Activated CD4-positive, alpha-beta memory T cell treated with anti-CD3 and anti-CD28 coated beads for 36 hours (primary cell): ENCODE results near the gene SPAG16. TPM values are rescaled to one million over a fixed set of nuclear protein-coding genes. Genes with fewer than 3 reads are reported as not detected.

Experiments
- CTCF ChIA-PET: fragments of 350-600 bp; sonication (Branson Sonifier 250); formaldehyde crosslinking; loops from one replicate; lab custom pipeline; 2021; ENCODE audit warnings: antibody characterized with exemption, inconsistent platforms; lab: Charles Lee
- POLR2A ChIA-PET: fragments of 350-600 bp; sonication (Branson Sonifier 250); formaldehyde crosslinking; loops from one replicate; lab custom pipeline; 2021; ENCODE audit warnings: antibody characterized with exemption; lab: Charles Lee
- DNase-seq: peaks from one replicate; pipeline ENCODE4 v3.0.0-alpha.2; 2020
- H3K27ac Mint-ChIP-seq: one replicate; pipeline ENCODE4 v1.8.0; 2021; ENCODE audit warnings: mixed read lengths
- H3K27me3 Mint-ChIP-seq: one replicate; pipeline ENCODE4 v1.8.0; 2021; ENCODE audit warnings: mixed read lengths
- H3K36me3 Mint-ChIP-seq: one replicate; pipeline ENCODE4 v1.8.0; 2021; ENCODE audit warnings: mixed read lengths
- H3K4me1 Mint-ChIP-seq: one replicate; pipeline ENCODE4 v1.8.0; 2021; ENCODE audit warnings: low read depth, mixed read lengths
- H3K4me3 Mint-ChIP-seq: one replicate; pipeline ENCODE4 v1.8.0; 2021; ENCODE audit warnings: mild to moderate bottlenecking, mixed read lengths
- H3K9me3 Mint-ChIP-seq: one replicate; pipeline ENCODE4 v1.8.0; 2021; ENCODE audit warnings: mixed read lengths
- intact Hi-C: fragments of 100-400 bp; cut with micrococcal nuclease; formaldehyde crosslinking; loops from one replicate; pipeline ENCODE4 v1.15.1; 2023
- total RNA-seq, 2 experiments: library from RNA; stranded (reverse); gene quantifications; one replicate each; pipeline ENCODE4 v1.2.3, GENCODE V29; 2021

Gene SPAG16
- total RNA-seq, 2 experiments from 2014 or later, result 9.1 to 10.4 TPM

- Mint-ChIP-seq H3K27ac (no peak overlapping the region), H3K27me3 (no peaks in the 10 kb centered on the region), H3K9me3 (peaks cover 27% of the 10 kb centered on the region), H3K4me1 (no peaks in the 10 kb centered on the region), H3K4me3 (no peak overlapping the region), H3K36me3 (no peaks in the 10 kb centered on the region)
- intact Hi-C loops, result no loop called here
- no peak for DNase-seq
- ChIA-PET CTCF (no interaction called here), POLR2A (no interaction called here)
Measured at GRCh38 chr2:213524164-213524563, 239.9 kb downstream of the SPAG16 start.

GRCh38 chr2:213537579-213537978, 253.3 kb downstream of the SPAG16 start:
- DNase-seq, result no peak
- Mint-ChIP-seq H3K4me3 (no peak overlapping the region), H3K27ac (no peak overlapping the region), H3K27me3 (no peaks in the 10 kb centered on the region), H3K4me1 (no peaks in the 10 kb centered on the region), H3K9me3 (no peaks in the 10 kb centered on the region), H3K36me3 (no peaks in the 10 kb centered on the region)
- ChIA-PET POLR2A (no interaction called here), CTCF (no interaction called here)
- intact Hi-C loops, result no loop called here

GRCh38 chr2:213544940-213545339, 260.7 kb downstream of the SPAG16 start:
- no peak overlapping the region for H3K27ac Mint-ChIP-seq
- DNase-seq, result no peak
- H3K4me1 Mint-ChIP-seq, result no peaks in the 10 kb centered on the region
- no peaks in the 10 kb centered on the region for H3K27me3 Mint-ChIP-seq
- POLR2A ChIA-PET, result no interaction called here
- H3K4me3 Mint-ChIP-seq, result no peak overlapping the region
- peaks cover 3% of the 10 kb centered on the region for H3K9me3 Mint-ChIP-seq
- no peaks in the 10 kb centered on the region for H3K36me3 Mint-ChIP-seq
- CTCF ChIA-PET, result no interaction called here
- intact Hi-C loops, result no loop called here

GRCh38 chr2:213545481-213545880, 261.2 kb downstream of the SPAG16 start:
- H3K4me3 Mint-ChIP-seq, result no peak overlapping the region
- H3K36me3 Mint-ChIP-seq, result no peaks in the 10 kb centered on the region
- H3K9me3 Mint-ChIP-seq, result peaks cover 3% of the 10 kb centered on the region
- CTCF ChIA-PET, result no interaction called here
- no peaks in the 10 kb centered on the region for H3K27me3 Mint-ChIP-seq
- H3K27ac Mint-ChIP-seq, result no peak overlapping the region
- POLR2A ChIA-PET, result no interaction called here
- intact Hi-C loops, result no loop called here
- no peak for DNase-seq
- H3K4me1 Mint-ChIP-seq, result no peaks in the 10 kb centered on the region

GRCh38 chr2:213545964-213546475, 261.8 kb downstream of the SPAG16 start:
- ChIA-PET CTCF (no interaction called here), POLR2A (no interaction called here)
- no peak for DNase-seq
- Mint-ChIP-seq H3K4me1 (no peaks in the 10 kb centered on the region), H3K9me3 (peaks cover 3% of the 10 kb centered on the region), H3K27ac (no peak overlapping the region), H3K4me3 (no peak overlapping the region), H3K27me3 (no peaks in the 10 kb centered on the region), H3K36me3 (no peaks in the 10 kb centered on the region)
- intact Hi-C loops, result no loop called here

GRCh38 chr2:213551526-213551925, 267.3 kb downstream of the SPAG16 start:
- Mint-ChIP-seq H3K27me3 (no peaks in the 10 kb centered on the region), H3K4me1 (no peaks in the 10 kb centered on the region), H3K27ac (no peak overlapping the region), H3K4me3 (no peak overlapping the region), H3K9me3 (peaks cover 12% of the 10 kb centered on the region), H3K36me3 (no peaks in the 10 kb centered on the region)
- CTCF ChIA-PET, result no interaction called here
- DNase-seq, result no peak
- POLR2A ChIA-PET, result no interaction called here
- intact Hi-C loops, result no loop called here

GRCh38 chr2:213559053-213559452, 274.8 kb downstream of the SPAG16 start:
- intact Hi-C loops, result no loop called here
- POLR2A ChIA-PET, result no interaction called here
- no peak overlapping the region for H3K27ac Mint-ChIP-seq
- no peaks in the 10 kb centered on the region for H3K4me1 Mint-ChIP-seq
- no peaks in the 10 kb centered on the region for H3K27me3 Mint-ChIP-seq
- H3K4me3 Mint-ChIP-seq, result no peak overlapping the region
- CTCF ChIA-PET, result no interaction called here
- H3K9me3 Mint-ChIP-seq, result peaks cover 17% of the 10 kb centered on the region
- DNase-seq, result no peak
- no peaks in the 10 kb centered on the region for H3K36me3 Mint-ChIP-seq

- no peak for DNase-seq
- CTCF ChIA-PET, result no interaction called here
- Mint-ChIP-seq H3K4me3 (no peak overlapping the region), H3K27me3 (no peaks in the 10 kb centered on the region), H3K4me1 (no peaks in the 10 kb centered on the region), H3K27ac (no peak overlapping the region), H3K36me3 (no peaks in the 10 kb centered on the region), H3K9me3 (peaks cover 3% of the 10 kb centered on the region)
- POLR2A ChIA-PET, result no interaction called here
- intact Hi-C loops, result no loop called here
Measured at GRCh38 chr2:213561759-213562158, 277.5 kb downstream of the SPAG16 start.

- Mint-ChIP-seq H3K4me1 (no peaks in the 10 kb centered on the region), H3K36me3 (no peaks in the 10 kb centered on the region), H3K27me3 (no peaks in the 10 kb centered on the region), H3K4me3 (no peak overlapping the region), H3K27ac (no peak overlapping the region), H3K9me3 (peaks cover 3% of the 10 kb centered on the region)
- intact Hi-C loops, result no loop called here
- ChIA-PET CTCF (no interaction called here), POLR2A (no interaction called here)
- no peak for DNase-seq
Measured at GRCh38 chr2:213562539-213563180, 278.4 kb downstream of the SPAG16 start.

GRCh38 chr2:213566846-213567245, 282.6 kb downstream of the SPAG16 start:
- DNase-seq, result no peak
- no peaks in the 10 kb centered on the region for H3K36me3 Mint-ChIP-seq
- POLR2A ChIA-PET, result no interaction called here
- intact Hi-C loops, result no loop called here
- no peak overlapping the region for H3K4me3 Mint-ChIP-seq
- H3K9me3 Mint-ChIP-seq, result peaks cover 3% of the 10 kb centered on the region
- CTCF ChIA-PET, result no interaction called here
- no peaks in the 10 kb centered on the region for H3K27me3 Mint-ChIP-seq
- H3K4me1 Mint-ChIP-seq, result no peaks in the 10 kb centered on the region
- H3K27ac Mint-ChIP-seq, result no peak overlapping the region

- no peaks in the 10 kb centered on the region for H3K27me3 Mint-ChIP-seq
- CTCF ChIA-PET, result no interaction called here
- no peak for DNase-seq
- no peaks in the 10 kb centered on the region for H3K4me1 Mint-ChIP-seq
- H3K9me3 Mint-ChIP-seq, result no peaks in the 10 kb centered on the region
- H3K36me3 Mint-ChIP-seq, result no peaks in the 10 kb centered on the region
- intact Hi-C loops, result no loop called here
- no peak overlapping the region for H3K27ac Mint-ChIP-seq
- no peak overlapping the region for H3K4me3 Mint-ChIP-seq
- POLR2A ChIA-PET, result no interaction called here
Measured at GRCh38 chr2:213609570-213610170, 325.4 kb downstream of the SPAG16 start.

- Mint-ChIP-seq H3K36me3 (no peaks in the 10 kb centered on the region), H3K27me3 (no peaks in the 10 kb centered on the region), H3K9me3 (peaks cover 18% of the 10 kb centered on the region), H3K27ac (no peak overlapping the region), H3K4me1 (no peaks in the 10 kb centered on the region), H3K4me3 (no peak overlapping the region)
- CTCF ChIA-PET, result no interaction called here
- intact Hi-C loops, result no loop called here
- no peak for DNase-seq
- POLR2A ChIA-PET, result no interaction called here
Measured at GRCh38 chr2:213627054-213627710, 342.9 kb downstream of the SPAG16 start.
